HL-60 (cell line): ENCODE measurements around the gene RHOT2.

ENCODE experiments used
- CTCF ChIP-seq: IDR thresholded peaks from one replicate; pipeline ENCODE4 v1.5.1; 2011; ENCODE audit warnings: low read length, control low read depth, inconsistent platforms; ENCODE audit not compliant: insufficient read depth
- GABPA ChIP-seq: IDR thresholded peaks from 2 replicates; pipeline ENCODE4 v1.6.1; 2012; ENCODE audit warnings: low read depth
- POLR2AphosphoS5 ChIP-seq: IDR thresholded peaks from 2 replicates; pipeline ENCODE4 v1.6.1; 2012; ENCODE audit warnings: low read depth
- REST ChIP-seq: IDR thresholded peaks from 2 replicates; pipeline ENCODE4 v1.6.1; 2012; ENCODE audit warnings: low read depth; ENCODE audit not compliant: insufficient replicate concordance
- SPI1 ChIP-seq: IDR thresholded peaks from 2 replicates; pipeline ENCODE4 v1.6.1; 2012; ENCODE audit warnings: low read depth, mild to moderate bottlenecking, borderline replicate concordance

- TF ChIP-seq CTCF (no peak), POLR2AphosphoS5 (no peak), REST (no peak), GABPA (no peak), SPI1 (no peak)
These were observed 38.5 kb downstream of the RHOT2 start for GRCh38 chr16:706189-707061.
